C4-2B (cell line): Measurements from ENCODE around the gene MLLT1.

Source experiments
- CTCF ChIP-seq: fragments of 450-650 bp; conservative IDR thresholded peaks from 2 replicates; pipeline ENCODE4 v1.5.1; 2017; ENCODE audit warnings: mild to moderate bottlenecking
- ZFX ChIP-seq: fragments of 450-650 bp; IDR thresholded peaks from 2 replicates; pipeline ENCODE4 v1.6.1; 2017

GRCh38 chr19:6227156-6227935 lies 52.4 kb downstream of the MLLT1 start:
- TF ChIP-seq CTCF, result no peak
- no peak for TF ChIP-seq ZFX
